ENCODE results near the gene PRDM5.
"Not testable (repeated sequence)": the region's sequence is repeated elsewhere in the genome, so short reads cannot be mapped to it uniquely, and the experiment has no call there.

PRDM5 gene

DNA sequence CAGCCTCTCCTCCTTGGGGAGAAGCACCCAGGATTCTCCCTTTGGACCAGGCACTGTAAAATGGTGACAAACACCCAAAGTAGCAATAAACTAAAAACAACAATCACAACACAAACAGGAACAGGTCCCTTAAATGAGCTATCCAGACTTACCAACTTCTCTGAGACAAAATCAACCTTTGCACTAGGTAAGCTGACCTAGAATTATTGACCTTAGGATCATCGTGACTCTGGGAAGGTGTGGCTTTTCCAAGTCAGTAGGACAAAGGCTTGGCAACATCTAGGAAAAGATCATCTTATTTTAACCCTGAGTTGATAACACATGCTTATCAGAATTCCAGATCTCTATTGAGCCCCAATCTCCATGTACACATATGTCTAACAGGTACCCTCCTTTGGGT lies 166.7 kb downstream of the PRDM5 start:
- no peak for DNase-seq (ENCODE audit: low read depth, low spot score)

DNA sequence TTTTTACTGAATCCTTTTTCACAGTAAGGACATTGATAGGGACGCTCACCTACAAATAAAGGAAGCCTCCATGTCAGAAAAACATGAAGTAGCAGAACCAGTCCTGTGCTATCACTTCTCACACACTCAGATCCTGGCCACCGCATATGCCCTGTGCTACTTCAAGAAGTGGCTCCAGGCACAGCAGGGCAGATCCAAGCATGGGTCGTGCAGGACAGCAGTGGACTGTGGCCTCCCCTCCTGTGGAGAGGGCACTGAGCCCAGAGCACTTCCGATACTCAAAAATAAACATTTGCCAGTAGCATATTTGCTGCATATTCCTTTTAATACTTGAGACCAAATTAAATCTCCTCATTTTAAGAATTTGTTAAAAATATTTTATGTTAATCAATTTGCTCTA lies 167.9 kb downstream of the PRDM5 start:
- DNase-seq (ENCODE audit: low read depth, low spot score) = no peak

DNA sequence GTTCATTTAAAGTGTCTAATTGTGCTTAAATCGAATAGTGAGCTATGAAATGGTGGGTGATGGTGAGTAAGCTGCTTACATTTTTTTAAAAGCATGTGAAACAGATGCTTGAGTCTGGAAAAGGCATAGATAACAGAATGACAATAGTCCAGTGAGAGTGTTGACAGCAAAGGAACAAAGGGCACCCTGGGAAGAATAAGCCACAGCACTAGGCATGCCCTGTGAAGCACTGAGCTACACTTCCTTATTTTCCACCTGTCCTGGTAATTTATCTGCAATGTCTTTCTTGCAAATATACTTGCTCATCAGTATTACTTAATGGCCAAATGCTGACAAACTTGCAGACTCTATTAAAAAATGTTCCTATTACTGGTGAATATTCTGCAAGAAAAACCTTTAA lies 168.7 kb downstream of the PRDM5 start:
- DNase-seq (ENCODE audit: low read depth, low spot score) = no peak

DNA sequence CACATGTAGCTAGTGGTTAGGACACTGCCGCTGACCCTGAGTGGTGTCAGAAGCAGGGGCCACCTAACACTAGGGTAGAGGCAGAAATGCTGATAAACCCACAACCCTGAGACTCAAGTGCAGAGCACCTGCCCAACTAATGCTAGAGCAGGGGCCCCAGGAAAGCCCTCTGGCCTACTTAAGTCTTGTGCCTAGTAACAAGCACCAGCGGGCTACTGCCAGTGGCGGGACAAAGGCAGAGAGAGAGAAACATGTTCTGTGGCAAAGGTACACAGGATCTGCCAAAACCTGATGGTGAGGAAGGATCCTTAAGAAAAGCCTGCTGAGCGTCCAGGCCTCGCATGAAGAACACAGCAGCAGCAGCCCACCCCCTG lies 172.4 kb downstream of the PRDM5 start:
- no peak for DNase-seq (ENCODE audit: low read depth, low spot score)

DNA sequence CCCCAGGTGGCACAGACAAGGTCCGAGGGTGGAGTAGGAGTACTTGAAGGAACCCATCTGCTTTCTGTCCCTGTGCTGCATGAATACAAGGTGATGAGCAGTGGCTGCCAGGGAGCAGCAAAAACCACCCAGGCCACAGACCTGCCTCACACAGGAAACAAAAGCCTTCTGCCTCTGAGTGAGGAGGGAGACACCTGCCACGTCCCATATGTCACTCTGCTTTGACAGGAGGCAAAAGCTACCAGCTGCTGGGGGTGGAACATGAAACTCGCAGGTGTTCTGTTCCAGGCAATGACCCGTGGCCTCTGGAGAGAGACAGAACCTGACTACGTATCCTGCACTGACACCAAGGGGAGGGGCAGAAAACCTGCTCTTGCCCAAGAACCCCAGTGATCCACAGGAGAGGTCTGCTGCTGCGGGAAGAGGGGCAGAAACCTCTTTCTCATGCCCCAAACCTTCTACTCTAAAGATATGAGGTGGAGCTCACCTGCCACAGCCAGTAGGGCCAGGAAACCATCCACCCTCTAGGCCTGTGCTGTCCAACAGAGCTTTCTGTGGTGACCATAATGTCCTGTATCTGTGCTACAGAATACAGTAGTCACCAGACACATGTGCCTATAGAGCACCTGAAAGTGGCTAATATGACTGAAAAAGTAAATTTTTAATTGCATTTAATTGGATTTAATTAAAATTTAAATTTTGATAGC lies 172.9 kb downstream of the PRDM5 start:
- no peak for DNase-seq (ENCODE audit: low read depth, low spot score)

DNA sequence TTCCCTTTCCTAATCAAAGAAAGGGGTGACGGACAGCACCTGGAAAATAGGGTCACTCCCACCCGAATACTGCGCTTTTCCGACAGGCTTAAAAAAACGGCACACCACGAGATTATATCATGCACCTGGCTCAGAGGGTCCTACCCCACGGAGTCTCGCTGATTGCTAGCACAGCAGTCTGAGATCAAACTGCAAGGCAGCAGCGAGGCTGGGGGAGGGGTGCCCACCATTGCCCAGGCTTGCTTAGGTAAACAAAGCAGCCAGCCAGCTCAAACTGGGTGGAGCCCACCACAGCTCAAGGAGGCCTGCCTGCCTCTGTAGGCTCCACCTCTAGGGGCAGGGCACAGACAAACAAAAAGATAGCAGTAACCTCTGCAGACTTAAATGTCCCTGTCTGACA lies 180.9 kb downstream of the PRDM5 start:
- DNase-seq (ENCODE audit: low read depth, low spot score) = not testable (repeated sequence)

DNA sequence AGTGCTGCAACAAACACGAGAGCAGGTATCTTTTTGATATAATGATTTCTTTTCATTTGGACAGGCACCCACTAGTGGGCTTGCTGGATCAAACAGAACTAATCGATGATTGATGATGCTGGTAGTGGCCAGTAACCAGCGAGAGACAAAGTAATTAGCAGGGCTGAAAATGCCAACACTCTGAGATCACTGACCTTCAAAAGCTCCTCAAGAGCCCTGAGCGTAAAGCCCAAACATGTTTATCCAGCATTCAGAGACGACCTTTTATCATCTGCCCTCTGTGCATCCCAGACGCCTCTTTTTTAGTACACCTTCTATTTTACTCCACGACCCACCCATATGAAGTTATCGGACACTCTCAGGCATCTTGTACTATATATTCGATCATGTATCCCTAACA lies 186.2 kb downstream of the PRDM5 start:
- DNase-seq (ENCODE audit: low read depth, low spot score) = no peak

DNA sequence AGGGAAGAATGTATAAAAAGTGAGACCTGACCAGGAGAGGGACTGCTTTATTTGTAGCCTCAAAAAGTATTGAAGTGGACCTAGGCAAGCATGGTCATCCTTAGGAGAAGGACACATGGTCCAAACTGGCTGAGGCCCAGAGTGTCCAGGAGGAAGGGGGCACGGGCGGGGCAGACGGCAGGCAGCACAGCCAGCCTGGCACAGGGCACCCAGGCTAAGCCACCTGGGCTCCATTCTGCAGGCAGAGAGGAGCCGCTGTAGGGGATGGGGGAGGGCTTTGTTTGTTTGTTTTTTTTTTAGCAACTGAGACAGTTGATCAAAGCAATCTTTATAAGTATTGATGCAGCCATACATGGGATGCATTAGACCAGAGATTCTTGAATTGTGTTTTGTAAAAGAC lies 188.6 kb downstream of the PRDM5 start:
- no peak for DNase-seq (ENCODE audit: low read depth, low spot score)

DNA sequence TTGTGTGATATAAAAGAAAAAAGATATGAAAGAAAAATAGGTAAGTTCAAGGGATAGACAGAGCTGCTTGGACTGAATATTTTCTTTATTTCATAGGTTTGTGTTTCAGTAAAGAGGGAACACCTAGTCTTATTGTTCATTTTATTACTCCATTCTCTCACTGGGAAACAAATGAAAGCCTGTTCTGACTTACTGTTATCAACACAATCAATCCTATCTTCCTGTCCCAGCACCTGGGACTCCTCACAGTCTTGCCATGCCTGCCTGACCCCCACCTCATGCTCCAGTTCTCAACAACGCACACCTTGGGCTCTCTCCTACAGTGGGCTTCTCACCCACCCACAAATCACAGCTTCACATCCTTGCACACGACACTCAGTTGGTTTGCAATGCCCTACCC lies 189.5 kb downstream of the PRDM5 start:
- DNase-seq (ENCODE audit: low read depth, low spot score) = no peak

DNA sequence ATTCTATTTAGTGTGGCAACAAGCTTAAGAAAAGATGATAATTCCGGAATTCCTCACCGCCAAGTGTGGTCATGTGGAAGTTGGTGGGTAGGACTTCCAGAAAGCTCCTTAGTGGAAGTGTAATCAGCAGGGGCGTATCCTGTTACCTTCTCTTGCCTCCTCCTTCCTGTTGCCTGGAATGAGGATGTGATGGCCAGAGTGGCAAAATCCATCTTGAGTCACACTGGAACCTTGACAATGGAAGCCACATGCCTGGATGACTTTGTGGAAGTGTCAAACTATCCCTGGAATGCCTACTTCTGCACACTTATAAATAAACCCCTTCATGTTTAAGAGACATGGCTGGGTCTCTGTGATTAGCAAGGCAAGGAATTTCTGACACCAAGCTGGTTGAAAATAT lies 191.0 kb downstream of the PRDM5 start:
- DNase-seq (ENCODE audit: low read depth, low spot score) = no peak

DNA sequence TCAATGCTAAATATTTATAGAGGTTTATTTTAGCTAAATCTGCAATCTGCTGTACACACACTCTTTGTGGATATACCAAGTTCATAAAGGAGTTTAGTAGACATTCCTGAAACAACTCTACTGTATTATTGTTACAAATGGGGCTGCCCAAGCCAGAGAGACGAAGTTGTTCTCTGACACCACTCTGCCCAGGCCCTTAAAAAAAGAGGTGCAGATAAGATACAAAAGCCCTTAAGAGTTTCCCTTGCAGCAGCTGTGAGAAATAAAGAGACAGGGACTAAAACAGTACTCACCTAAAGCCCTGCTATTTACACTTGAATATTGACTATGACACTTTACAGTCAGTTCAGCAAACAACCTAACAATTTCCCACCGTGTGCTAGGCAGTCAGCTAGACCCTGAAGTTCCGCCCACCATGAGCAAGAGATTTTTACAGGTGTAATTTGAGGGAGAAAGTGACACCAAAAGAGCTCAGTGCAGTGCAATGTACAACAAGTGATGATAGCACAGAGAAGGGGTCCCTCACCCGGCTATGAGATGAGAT lies 191.7 kb downstream of the PRDM5 start:
- no peak for DNase-seq (ENCODE audit: low read depth, low spot score)

DNA sequence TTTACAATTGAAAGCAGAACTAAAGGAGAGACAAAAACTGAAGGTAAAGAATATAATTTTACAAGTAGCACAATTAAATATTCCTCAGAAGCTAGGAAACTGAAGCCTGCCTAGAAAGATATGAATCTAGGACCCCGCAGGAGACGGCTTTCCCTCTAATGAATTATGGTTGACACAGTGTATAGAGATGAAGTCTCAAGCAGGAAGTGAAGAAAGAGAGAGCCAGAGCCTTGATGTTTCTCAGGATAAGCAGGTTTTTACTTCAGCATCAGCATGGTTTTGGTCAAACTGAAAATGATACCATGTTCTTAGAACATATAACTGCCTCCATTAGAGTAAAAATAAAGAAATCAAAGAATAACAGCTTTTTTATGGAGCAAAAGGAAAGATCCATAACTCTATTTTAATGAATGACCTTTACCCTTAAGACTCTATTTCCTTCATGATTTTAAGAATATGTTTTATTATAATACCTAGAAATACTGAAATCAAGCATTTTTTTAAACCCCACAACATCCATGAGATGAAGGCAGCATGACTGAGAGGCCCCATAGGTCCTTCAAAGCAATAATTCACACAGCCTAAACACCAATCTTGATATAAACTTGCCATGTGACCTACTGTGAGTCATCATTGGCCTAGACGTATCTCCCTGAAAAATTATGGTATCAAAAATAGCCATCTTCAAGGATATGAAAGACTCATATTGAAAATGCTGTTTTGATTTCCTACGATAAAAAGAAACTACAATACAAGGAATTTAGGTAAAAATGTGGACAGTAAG lies 193.4 kb downstream of the PRDM5 start:
- no peak for DNase-seq (ENCODE audit: low read depth, low spot score)

DNA sequence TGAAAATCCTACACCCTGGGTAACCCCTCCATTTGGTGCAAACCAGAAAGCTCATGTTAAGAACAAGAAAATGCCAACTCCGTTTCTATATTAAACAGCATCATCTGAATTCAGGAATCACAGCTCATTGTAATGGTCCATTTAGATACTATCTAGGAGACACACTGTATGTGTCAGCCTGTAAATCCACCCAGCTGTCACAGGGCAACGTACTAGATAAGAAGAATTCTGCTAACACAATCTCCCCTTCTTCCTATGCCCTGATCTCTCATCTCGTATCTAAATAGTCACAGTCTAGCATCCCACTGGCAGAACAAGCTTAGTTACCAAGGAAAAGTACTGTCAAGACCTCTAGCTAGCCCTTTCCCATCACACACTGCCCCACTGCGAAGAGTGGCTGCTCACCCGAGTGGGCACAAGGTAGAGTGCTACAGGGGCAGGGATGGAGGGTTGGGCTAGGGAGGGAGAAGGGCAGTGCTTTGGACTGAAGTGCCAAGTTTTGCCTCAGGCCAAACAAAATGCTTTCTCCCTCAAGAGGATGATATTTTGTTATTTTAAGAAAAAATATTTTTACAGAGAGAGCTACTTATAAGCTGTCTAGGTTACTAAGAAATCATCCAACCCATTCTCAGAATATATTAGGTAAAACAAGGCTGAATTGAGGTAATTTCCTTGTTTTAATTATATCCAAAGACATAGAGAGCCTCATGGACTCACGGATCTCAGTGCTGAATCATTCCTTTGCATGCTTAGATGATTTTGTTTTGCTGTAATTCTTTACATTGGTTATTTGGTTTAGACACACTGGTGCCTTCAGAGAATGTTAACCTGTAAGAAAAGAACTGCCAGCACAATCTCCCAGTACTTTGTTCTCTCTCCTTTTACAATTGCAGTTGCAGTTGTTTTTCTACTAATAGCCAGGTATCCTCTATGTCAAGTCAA lies 196.6 kb downstream of the PRDM5 start:
- no peak for DNase-seq (ENCODE audit: low read depth, low spot score)

DNA sequence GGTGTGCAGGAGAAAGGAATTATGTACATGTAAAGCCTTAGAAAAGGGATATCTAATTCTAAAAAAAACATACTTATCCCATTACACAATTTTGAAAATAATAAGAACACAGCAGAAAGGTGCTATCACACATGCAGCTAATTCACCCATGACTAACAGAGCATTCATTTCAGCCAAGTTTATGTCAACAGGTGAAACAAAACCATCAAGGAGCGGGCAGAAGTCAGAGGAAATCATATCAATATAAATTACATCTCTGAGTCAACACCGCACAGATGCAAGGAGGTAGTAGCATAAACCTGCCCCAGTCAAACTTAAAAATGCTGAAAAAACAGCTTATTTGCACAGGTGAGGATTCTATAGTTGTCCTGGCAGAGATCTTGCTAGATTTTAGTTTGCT lies 197.9 kb downstream of the PRDM5 start:
- DNase-seq (ENCODE audit: low read depth, low spot score) = no peak

DNA sequence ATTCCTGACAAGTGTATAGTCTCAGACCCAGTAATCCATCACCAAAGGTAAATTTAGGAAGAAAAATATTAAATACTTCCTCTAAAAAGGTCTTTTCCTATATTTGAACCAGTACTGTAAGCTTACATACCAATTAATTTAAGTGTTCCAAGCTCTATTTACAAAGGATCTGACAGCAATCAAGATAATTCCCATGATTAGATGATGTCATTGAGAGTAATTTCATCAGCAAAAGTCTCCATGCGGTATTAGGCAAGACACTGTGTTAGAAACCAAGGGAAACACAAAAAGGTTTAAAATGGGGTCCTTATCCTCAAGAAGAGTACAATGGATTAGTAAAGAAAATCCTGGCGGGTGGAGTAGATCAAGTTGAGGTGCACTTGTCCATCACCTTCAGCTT lies 198.5 kb downstream of the PRDM5 start:
- DNase-seq (ENCODE audit: low read depth, low spot score) = no peak

DNA sequence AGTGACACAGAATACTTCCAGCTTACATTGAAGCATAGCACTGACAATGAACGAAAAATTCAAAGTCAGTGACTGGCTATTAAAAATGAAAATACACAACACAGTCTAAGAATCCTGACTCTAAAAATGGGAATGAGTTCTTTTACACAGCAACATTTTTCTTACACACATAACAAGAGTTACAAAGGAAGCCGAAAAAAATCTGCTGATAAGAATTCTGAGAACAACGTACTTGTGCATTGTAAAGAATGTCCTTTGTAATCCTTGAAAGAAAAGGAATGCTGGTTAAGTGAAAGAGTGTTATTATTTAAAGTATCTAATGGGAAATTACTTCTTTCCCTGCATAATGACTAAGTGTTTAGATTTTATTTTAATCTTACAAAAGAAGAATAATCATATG lies 199.4 kb downstream of the PRDM5 start:
- no peak for DNase-seq (ENCODE audit: low read depth, low spot score)

DNA sequence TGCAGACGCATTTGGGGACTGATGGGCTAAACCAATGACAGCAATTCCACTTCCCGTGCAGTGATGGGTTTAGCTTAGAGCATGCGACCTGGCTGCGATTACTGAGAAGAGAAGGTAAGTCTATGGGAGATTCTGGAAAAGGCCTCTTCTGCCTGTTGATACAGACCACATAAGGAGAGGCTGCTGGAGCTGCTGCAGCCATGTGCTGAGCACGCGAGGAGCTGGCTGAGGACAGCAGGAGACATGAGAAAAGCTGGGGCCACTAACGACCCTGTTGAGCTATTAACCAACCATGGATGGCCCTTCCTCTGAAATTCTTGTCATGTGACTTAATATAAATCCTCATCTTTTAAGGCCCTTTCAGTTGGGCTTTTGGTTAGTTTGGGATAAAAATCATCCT lies 199.9 kb downstream of the PRDM5 start:
- DNase-seq (ENCODE audit: low read depth, low spot score) = no peak

DNA sequence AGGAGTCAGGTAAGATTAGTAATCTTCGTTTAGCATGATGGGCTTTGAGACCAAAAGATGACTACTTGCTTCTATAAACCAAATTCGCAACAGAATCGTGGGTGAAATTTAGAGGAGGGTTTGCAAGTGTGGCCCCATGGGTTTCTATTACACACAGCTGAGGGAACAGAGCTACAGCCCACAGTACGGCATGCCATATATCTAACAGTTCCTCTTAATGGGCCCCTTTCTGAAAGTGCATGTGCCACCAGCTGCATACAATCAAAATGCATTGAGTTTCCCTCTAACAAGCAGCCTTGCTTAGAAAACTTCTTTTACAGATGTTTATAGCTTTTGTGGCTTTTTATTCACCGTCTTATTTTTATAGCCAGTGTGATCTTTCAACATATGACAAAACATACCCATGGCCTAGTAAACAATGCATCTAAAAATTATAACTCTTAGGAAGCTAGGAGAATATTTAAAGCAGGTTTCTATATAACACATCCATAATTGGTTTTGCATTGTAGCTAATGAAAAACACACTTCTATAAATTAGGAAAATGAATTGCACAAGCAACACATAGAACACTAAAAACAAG lies 202.1 kb downstream of the PRDM5 start:
- no peak for DNase-seq (ENCODE audit: low read depth, low spot score)

DNA sequence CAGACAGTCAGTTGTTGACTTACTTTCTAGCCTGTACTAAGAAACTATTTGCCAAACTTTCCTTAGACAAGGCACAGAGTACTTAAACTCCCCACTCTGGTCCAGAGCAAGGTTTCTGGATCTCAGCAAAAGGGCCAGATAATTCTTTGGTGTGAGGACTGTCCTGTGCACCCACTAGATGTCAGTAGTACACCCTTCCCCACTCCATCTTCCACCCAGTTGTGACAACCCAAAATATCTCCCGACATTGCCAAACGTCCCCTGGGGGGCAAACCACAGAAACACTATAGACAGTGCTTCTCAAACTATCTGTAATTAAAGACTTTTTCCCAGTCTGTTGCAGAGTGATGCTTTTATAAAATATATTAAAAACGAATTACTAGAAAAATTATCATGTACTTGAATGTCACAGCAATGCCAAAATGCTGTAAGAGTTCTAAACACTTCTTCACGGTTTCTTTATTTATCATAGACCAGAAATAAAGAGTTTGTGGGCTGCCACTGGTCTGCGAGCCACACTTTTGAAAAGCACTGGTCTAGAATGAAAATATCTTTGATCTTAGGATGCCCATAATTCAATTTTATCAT lies 203.5 kb downstream of the PRDM5 start:
- no peak for DNase-seq (ENCODE audit: low read depth, low spot score)

DNA sequence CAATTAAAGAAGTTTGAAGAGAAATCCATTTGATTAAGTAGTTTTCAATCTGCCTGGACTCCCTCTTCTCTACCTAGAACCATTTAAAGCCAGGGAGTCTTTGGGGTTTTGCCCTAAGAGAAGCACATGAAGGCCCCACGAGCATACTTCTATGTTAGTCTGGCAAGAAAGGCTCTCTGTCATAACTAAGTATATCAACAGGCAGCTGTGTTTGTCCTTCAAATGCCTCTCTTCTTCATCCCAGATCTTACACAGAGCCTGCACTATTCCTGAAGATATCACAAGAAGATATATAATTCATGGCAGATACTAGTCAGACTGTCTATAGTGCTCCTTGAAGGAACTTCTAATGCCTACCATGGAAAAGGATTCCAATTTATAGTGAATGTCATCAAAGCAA lies 206.2 kb downstream of the PRDM5 start:
- no peak for DNase-seq (ENCODE audit: low read depth, low spot score)

DNA sequence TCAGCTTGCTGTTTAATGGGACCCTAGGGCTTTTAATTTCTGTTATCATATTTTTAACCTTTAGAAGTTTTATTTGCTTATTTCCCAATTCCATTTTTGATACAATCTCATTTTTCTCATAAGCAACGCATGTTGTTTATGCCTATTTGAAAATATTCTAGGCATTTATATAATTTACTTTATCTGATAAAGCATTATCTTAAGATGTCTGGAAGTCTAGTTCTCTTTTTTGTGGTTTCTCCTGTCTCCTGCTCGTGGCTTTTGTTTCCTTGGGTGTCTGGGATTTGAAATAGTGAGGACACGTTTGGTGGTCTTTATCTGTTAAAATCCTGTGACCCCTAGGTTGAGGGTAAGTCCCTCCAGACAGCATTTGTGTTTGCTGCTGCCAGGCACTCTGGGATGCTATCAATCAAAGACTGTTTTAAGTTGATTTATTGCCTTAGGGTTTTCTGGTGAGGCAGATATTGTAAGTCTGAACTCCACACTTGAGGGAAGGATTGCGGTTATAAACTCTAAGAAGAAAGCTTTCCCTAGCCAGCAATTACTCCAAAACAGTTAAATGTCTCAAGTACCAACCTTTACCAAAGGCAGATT lies 208.0 kb downstream of the PRDM5 start:
- no peak for DNase-seq (ENCODE audit: low read depth, low spot score)

Data from activated CD4-positive, CD25-positive, alpha-beta regulatory T cell treated with anti-CD3 and anti-CD28 coated beads, Interleukin-2, amount 50 U/mL, for 16 hours (primary cell).